H1 (cell line): ENCODE measurements around the gene ZNF277. TPM values are rescaled to one million over a fixed set of nuclear protein-coding genes. Genes with fewer than 3 reads are reported as not detected.

ENCODE experiments used
- CTCF ChIA-PET: fragments of 300-600 bp; sonication (Branson Sonifier 250); formaldehyde crosslinking; loops from one replicate; lab custom pipeline; 2021; ENCODE audit not compliant: partially characterized antibody; lab: Charles Lee
- POLR2A ChIA-PET: fragments of 300-600 bp; sonication (Branson Sonifier 250); formaldehyde crosslinking; loops from one replicate; lab custom pipeline; 2021; ENCODE audit warnings: inconsistent platforms; ENCODE audit not compliant: partially characterized antibody; lab: Charles Lee
- DNase-seq, 2 experiments: peaks; one replicate each; pipeline versions ENCODE4 v3.0.0 to v3.0.0-alpha.2; 2010 to 2022; ENCODE audit warnings: low spot score in 2 of 2, low read depth in 1 of 2, mixed read lengths in 1 of 2
- FAIRE-seq: peaks from 2 replicates; lab custom pipeline; 2011; peaks lifted over from hg19 to GRCh38; lab: Jason Lieb, UNC
- H2AFZ ChIP-seq: 2 replicates; pipeline ENCODE4 v1.8.1; 2012; ENCODE audit warnings: low read length, inconsistent platforms
- H2AK5ac ChIP-seq: 2 replicates; pipeline ENCODE4 v1.6.1; 2013; ENCODE audit warnings: low read depth, low read length
- H2BK120ac ChIP-seq: replicated peaks from 2 replicates; pipeline ENCODE3; 2013; ENCODE audit warnings: low read depth, low read length, inconsistent platforms
- H2BK12ac ChIP-seq: 2 replicates; pipeline ENCODE4 v1.6.1; 2013; ENCODE audit warnings: low read depth, low read length
- H2BK15ac ChIP-seq: 2 replicates; pipeline ENCODE4 v1.6.1; 2013; ENCODE audit warnings: low read length
- H2BK20ac ChIP-seq: 2 replicates; pipeline ENCODE4 v1.6.1; 2013; ENCODE audit warnings: low read length
- H2BK5ac ChIP-seq: 2 replicates; pipeline ENCODE4 v1.6.1; 2013; ENCODE audit warnings: low read depth, low read length
- H3K14ac ChIP-seq: 2 replicates; pipeline ENCODE4 v1.6.1; 2013; ENCODE audit warnings: inconsistent platforms; ENCODE audit not compliant: insufficient read length
- H3K18ac ChIP-seq: 2 replicates; pipeline ENCODE4 v1.6.1; 2013; ENCODE audit warnings: low read length; ENCODE audit errors: extremely low read depth
- H3K23ac ChIP-seq: 2 replicates; pipeline ENCODE4 v1.6.1; 2013; ENCODE audit warnings: inconsistent platforms; ENCODE audit not compliant: insufficient read length
- H3K23me2 ChIP-seq: 2 replicates; pipeline ENCODE4 v1.6.1; 2013; ENCODE audit warnings: low read depth, low read length
- H3K27ac ChIP-seq: 2 replicates; pipeline ENCODE4 v1.6.1; 2011; ENCODE audit warnings: low read depth, low read length, inconsistent platforms
- H3K27me3 ChIP-seq, 4 experiments: replicated peaks in 1 of 4; 1 replicate in 1 of 4; 2 replicates in 3 of 4; pipeline versions ENCODE4 v1.6.1 to v1.8.1; 2011 to 2013; ENCODE audit warnings: low read length in 3 of 4, mild to moderate bottlenecking in 3 of 4, inconsistent platforms in 2 of 4, mixed read lengths in 2 of 4, moderate library complexity in 1 of 4; ENCODE audit not compliant: control insufficient read depth in 3 of 4, insufficient read depth in 3 of 4; ENCODE audit errors: extremely low read depth in 1 of 4
- H3K36me3 ChIP-seq, 4 experiments: 2 replicates each; pipeline versions ENCODE4 v1.6.1 to v1.8.1; 2011 to 2013; ENCODE audit warnings: mild to moderate bottlenecking in 4 of 4, low read length in 3 of 4, moderate library complexity in 2 of 4, control low read depth in 1 of 4, inconsistent platforms in 1 of 4; ENCODE audit not compliant: insufficient read depth in 4 of 4, control insufficient read depth in 2 of 4
- H3K4ac ChIP-seq: replicated peaks from 2 replicates; pipeline ENCODE3; 2013; ENCODE audit warnings: low read length, low read depth, mixed read lengths, inconsistent platforms; ENCODE audit not compliant: insufficient read length
- H3K4me1 ChIP-seq, 4 experiments: replicated peaks in 1 of 4; 1 replicate in 1 of 4; 2 replicates in 3 of 4; pipeline versions ENCODE4 v1.6.1 to v1.8.1; 2011 to 2013; ENCODE audit warnings: low read length in 3 of 4, inconsistent platforms in 2 of 4, mixed read lengths in 1 of 4; ENCODE audit not compliant: insufficient read depth in 4 of 4, control insufficient read depth in 3 of 4
- H3K4me2 ChIP-seq, 2 experiments: 2 replicates each; pipeline versions ENCODE4 v1.6.1 to v1.8.1; 2011 to 2013; ENCODE audit warnings: low read depth in 2 of 2, low read length in 2 of 2, control low read depth in 1 of 2, inconsistent platforms in 1 of 2, mild to moderate bottlenecking in 1 of 2; ENCODE audit not compliant: insufficient read depth in 1 of 2
- H3K4me3 ChIP-seq, 4 experiments: fragments of 200-600, 300-600 bp in 1 of 4; sonication (generic), shearing (Covaris generic), sonication (Bioruptor Twin) in 1 of 4; 2 replicates each; pipeline versions ENCODE4 v1.5.1 to v1.8.1; 2011 to 2016; ENCODE audit warnings: low read length in 4 of 4, low read depth in 3 of 4, control low read depth in 2 of 4, inconsistent platforms in 2 of 4, mild to moderate bottlenecking in 2 of 4, mixed read lengths in 1 of 4, moderate library complexity in 1 of 4; ENCODE audit not compliant: insufficient read depth in 2 of 4; ENCODE audit errors: extremely low read depth in 1 of 4
- H3K56ac ChIP-seq: replicated peaks from 2 replicates; pipeline ENCODE3; 2013; ENCODE audit warnings: low read depth, mild to moderate bottlenecking, mixed read lengths, low read length, inconsistent platforms; ENCODE audit not compliant: insufficient read length
- H3K79me1 ChIP-seq: 2 replicates; pipeline ENCODE4 v1.6.1; 2013; ENCODE audit warnings: low read depth, low read length, control low read depth
- H3K79me2 ChIP-seq, 2 experiments: 2 replicates each; pipeline versions ENCODE4 v1.6.1 to v1.8.1; 2012 to 2013; ENCODE audit warnings: low read length in 2 of 2, mild to moderate bottlenecking in 2 of 2, inconsistent platforms in 1 of 2; ENCODE audit not compliant: insufficient read depth in 2 of 2, control insufficient read depth in 1 of 2
- H3K9ac ChIP-seq, 4 experiments: replicated peaks in 1 of 4; 1 replicate in 1 of 4; 2 replicates in 3 of 4; pipeline versions ENCODE4 v1.6.1 to v1.8.1; 2011 to 2013; ENCODE audit warnings: low read depth in 3 of 4, low read length in 3 of 4, control low read depth in 2 of 4, mild to moderate bottlenecking in 2 of 4, moderate library complexity in 2 of 4, inconsistent platforms in 1 of 4; ENCODE audit errors: extremely low read depth in 1 of 4
- H3K9me3 ChIP-seq, 2 experiments: 2 replicates each; pipeline versions ENCODE4 v1.6.1 to v1.8.1; 2012 to 2013; ENCODE audit warnings: mild to moderate bottlenecking in 2 of 2, moderate library complexity in 2 of 2, control low read depth in 1 of 2, inconsistent platforms in 1 of 2, low read depth in 1 of 2, low read length in 1 of 2, mixed read lengths in 1 of 2; ENCODE audit not compliant: insufficient read depth in 2 of 2
- H4K20me1 ChIP-seq, 2 experiments: replicated peaks in 1 of 2; 2 replicates each; pipeline versions ENCODE3 to v1.8.1; 2011 to 2013; ENCODE audit warnings: inconsistent platforms in 2 of 2, low read length in 2 of 2, mild to moderate bottlenecking in 1 of 2; ENCODE audit not compliant: insufficient read depth in 2 of 2, control insufficient read depth in 1 of 2
- H4K5ac ChIP-seq: 2 replicates; pipeline ENCODE4 v1.6.1; 2013; ENCODE audit warnings: low read length, low read depth, mixed read lengths, inconsistent platforms; ENCODE audit not compliant: insufficient read length
- H4K8ac ChIP-seq: 2 replicates; pipeline ENCODE4 v1.8.0; 2013; ENCODE audit warnings: mild to moderate bottlenecking, moderate library complexity, low read length, inconsistent platforms; ENCODE audit not compliant: insufficient read depth; ENCODE audit errors: extremely low read depth
- H4K91ac ChIP-seq: replicated peaks from 2 replicates; pipeline ENCODE3; 2013; ENCODE audit warnings: low read length, mixed read lengths, inconsistent platforms; ENCODE audit not compliant: insufficient read length
- BCL11A ChIP-seq, 2 experiments: IDR thresholded peaks; one replicate each; pipeline ENCODE4 v1.6.1; 2011; ENCODE audit warnings: low read depth in 2 of 2, low read length in 2 of 2, mild to moderate bottlenecking in 2 of 2
- CTBP2 ChIP-seq: IDR thresholded peaks from 2 replicates; pipeline ENCODE4 v1.7.0; 2011; ENCODE audit warnings: borderline replicate concordance, mild to moderate bottlenecking, moderate library complexity, mixed read lengths, low read length; ENCODE audit not compliant: insufficient read depth, insufficient read length
- CTCF ChIP-seq, 3 experiments: IDR thresholded peaks; 1 replicate in 2 of 3; 2 replicates in 1 of 3; pipeline versions ENCODE4 v1.5.1 to v1.6.1; 2011; ENCODE audit warnings: low read length in 3 of 3, mild to moderate bottlenecking in 3 of 3, inconsistent platforms in 2 of 3, low read depth in 1 of 3, moderate library complexity in 1 of 3; ENCODE audit not compliant: insufficient read depth in 1 of 3; ENCODE audit errors: control extremely low read depth in 1 of 3
- HDAC6 ChIP-seq: IDR thresholded peaks from one replicate; pipeline ENCODE4 v1.7.1; 2012; ENCODE audit warnings: low read depth, mild to moderate bottlenecking, inconsistent platforms, low read length, moderate library complexity
- MAFK ChIP-seq: IDR thresholded peaks from 2 replicates; pipeline ENCODE4 v1.6.1; 2012; ENCODE audit warnings: low read depth, mild to moderate bottlenecking, improper control_type of control experiment, low read length
- MAX ChIP-seq: IDR thresholded peaks from 2 replicates; pipeline ENCODE4 v1.6.1; 2012; ENCODE audit warnings: inconsistent platforms
- RAD21 ChIP-seq, 2 experiments: IDR thresholded peaks in 1 of 2; conservative IDR thresholded peaks in 1 of 2; 2 replicates each; pipeline ENCODE4 v1.6.1; 2011; ENCODE audit warnings: low read depth in 2 of 2, low read length in 2 of 2, improper control_type of control experiment in 1 of 2, inconsistent platforms in 1 of 2, mild to moderate bottlenecking in 1 of 2, moderate library complexity in 1 of 2
- RBBP5 ChIP-seq: IDR thresholded peaks from 2 replicates; pipeline ENCODE4 v1.7.1; 2012; ENCODE audit warnings: low read depth, mild to moderate bottlenecking, inconsistent platforms, low read length, moderate library complexity, borderline replicate concordance
- SAP30 ChIP-seq: fragments of 300-600 bp; sonication (generic); IDR thresholded peaks from 2 replicates; pipeline ENCODE4 v1.7.1; 2012; ENCODE audit warnings: low read length, moderate library complexity, mild to moderate bottlenecking, inconsistent platforms; ENCODE audit not compliant: insufficient read depth, insufficient replicate concordance
- SIX5 ChIP-seq: IDR thresholded peaks from 2 replicates; pipeline ENCODE4 v1.6.1; 2011; ENCODE audit warnings: mild to moderate bottlenecking, low read depth, low read length
- WGBS, 2 experiments: shearing (Covaris generic) in 1 of 2; methylation state at CpG; one replicate each; pipeline versions ENCODE4 v1.1.6 to v1.1.7; 2013 to 2015; ENCODE audit warnings: low lambda C conversion rate in 2 of 2, mixed read lengths in 2 of 2, inconsistent platforms in 1 of 2, low coverage in 1 of 2, missing lambda C conversion rate in 1 of 2; ENCODE audit not compliant: insufficient replicate concordance in 2 of 2, insufficient coverage in 1 of 2, insufficient read length in 1 of 2; ENCODE audit errors: extremely low coverage in 1 of 2, missing lambda C conversion rate in 1 of 2; 5-methylcytosine and 5-hydroxymethylcytosine counted together
- polyA plus RNA-seq, 7 experiments: library from polyadenylated mRNA; depleted of rRNA in 3 of 7; stranded (reverse) in 5 of 7; unstranded in 2 of 7; fragments of >200 nt in 5 of 7; fragments of 200-250 nt in 2 of 7; gene quantifications; 1 replicate in 5 of 7; 2 replicates in 1 of 7; 4 replicates in 1 of 7; pipeline versions ENCODE4 v1.2.1 to v1.2.3, GENCODE V29; 2011 to 2013; ENCODE audit warnings: missing spikeins in 2 of 7, mixed read lengths in 2 of 7
- total RNA-seq: library from RNA; stranded (reverse); fragmentation: NEBNext Ultra II Directional; extraction: Animal tissue kit (Norgen Biotek cat#: 25700); gene quantifications from 2 replicates; pipeline ENCODE4 v1.2.1, GENCODE V29; 2021

Gene ZNF277
- total and polyA plus RNA-seq, 2 of the 8 experiments (the other 6 are each of a cell fraction or from before 2014, with no cell fraction given): 5.1 to 21.7 TPM

GRCh38 chr7:112331492-112331891 is 125.0 kb downstream of the ZNF277 start:
- Histone ChIP-seq H2BK5ac (no peak overlapping the region), H3K79me2 (no peaks in the 10 kb centered on the region), H3K23ac (no peak overlapping the region), H4K91ac (no peak overlapping the region), H3K14ac (no peak overlapping the region), H2BK20ac (no peak overlapping the region), H4K8ac (no peak overlapping the region), H3K9me3 (no peaks in the 10 kb centered on the region; a peak in 1 of 4 replicates), H3K18ac (no peak overlapping the region), H2BK15ac (no peak overlapping the region), H4K5ac (no peak overlapping the region), H4K20me1 (no peaks in the 10 kb centered on the region), H2AK5ac (no peak overlapping the region), H3K4me3 (no peak overlapping the region), H3K27ac (no peak overlapping the region), H3K79me1 (no peaks in the 10 kb centered on the region), H3K4ac (no peak overlapping the region), H2AFZ (no peak overlapping the region), H3K23me2 (no peaks in the 10 kb centered on the region), H2BK12ac (no peak overlapping the region), H3K9ac (no peak overlapping the region), H3K4me1 (peaks cover 0 to 6% (median 2%) of the 10 kb centered on the region in 4 experiments; a peak in 2 of 7 replicates), H3K27me3 (no peaks in the 10 kb centered on the region), H2BK120ac (no peak overlapping the region), H3K56ac (no peak overlapping the region), H3K4me2 (no peak overlapping the region), H3K36me3 (peaks cover 0 to 3% (median 3%) of the 10 kb centered on the region in 4 experiments; a peak in 3 of 8 replicates)
- DNase-seq: no peak
- WGBS, 2 experiments: 79% methylated on average over 1 of the region's 1 CpG; no CpG with 5 or more reads in 1 of the 2 experiments
- ChIA-PET CTCF (no interaction called here), POLR2A (interaction anchor here (1.5 to 2.5 kb wide), 2 partner anchors 19 to 119 kb away, joined by 3 to 7 read pairs; partner anchors contain the start of gene IFRD1)
- no peak for FAIRE-seq
- TF ChIP-seq HDAC6: no peak
- no peak for TF ChIP-seq SIX5
- TF ChIP-seq RBBP5: no peak
- no peak for TF ChIP-seq MAFK
- no peak for TF ChIP-seq CTCF (IDR thresholded peaks at IDR 0.05; ENCODE audit: control extremely low read depth in 1 of 3, insufficient read depth in 1 of 3, low read depth in 1 of 3, low read length in 3 of 3)
- TF ChIP-seq SAP30: no peak
- TF ChIP-seq BCL11A (IDR thresholded peaks at IDR 0.05; ENCODE audit: low read depth in 2 of 2, low read length in 2 of 2): no peak
- no peak for TF ChIP-seq RAD21 (IDR thresholded peaks at IDR 0.05 in 1 of 2, conservative IDR thresholded peaks at IDR 0.05 in 1 of 2; ENCODE audit: low read depth in 2 of 2, low read length in 2 of 2)
- TF ChIP-seq CTBP2: no peak
- TF ChIP-seq MAX: no peak
